Brain microvascular endothelial cell (primary cell): ENCODE measurements around the gene RGS5.

ENCODE experiments used
- DNase-seq: peaks from one replicate; pipeline ENCODE4 v3.0.0-alpha.2; 2020
- H3K27ac ChIP-seq: fragments of 250-450 bp; sonication (Bioruptor Pico); 2 replicates; pipeline ENCODE4 v1.5.1; 2020; ENCODE audit warnings: mild to moderate bottlenecking, moderate library complexity
- H3K27me3 ChIP-seq: fragments of 250-450 bp; sonication (Bioruptor Pico); replicated peaks from 2 replicates; pipeline ENCODE4 v1.5.1; 2020; ENCODE audit warnings: mild to moderate bottlenecking
- H3K36me3 ChIP-seq: fragments of 250-450 bp; sonication (Bioruptor Pico); replicated peaks from 2 replicates; pipeline ENCODE4 v1.5.1; 2020; ENCODE audit warnings: mild to moderate bottlenecking
- H3K4me3 ChIP-seq: 2 replicates; pipeline ENCODE4 v1.5.1; 2011; ENCODE audit warnings: low read depth, mild to moderate bottlenecking, control low read depth, low read length, moderate library complexity
- CTCF ChIP-seq: IDR thresholded peaks from 2 replicates; pipeline ENCODE4 v1.5.1; 2011; ENCODE audit warnings: low read depth, mild to moderate bottlenecking, moderate library complexity, low read length, control low read depth, inconsistent platforms; ENCODE audit errors: missing control alignments
- in situ Hi-C: cut with HindIII; loops from 2 replicates; pipeline ENCODE4 v1.10.0; 2017; ENCODE audit warnings: low sequenced_read_pairs, low pct_ligation_motif_present

The RGS5 gene

DNA sequence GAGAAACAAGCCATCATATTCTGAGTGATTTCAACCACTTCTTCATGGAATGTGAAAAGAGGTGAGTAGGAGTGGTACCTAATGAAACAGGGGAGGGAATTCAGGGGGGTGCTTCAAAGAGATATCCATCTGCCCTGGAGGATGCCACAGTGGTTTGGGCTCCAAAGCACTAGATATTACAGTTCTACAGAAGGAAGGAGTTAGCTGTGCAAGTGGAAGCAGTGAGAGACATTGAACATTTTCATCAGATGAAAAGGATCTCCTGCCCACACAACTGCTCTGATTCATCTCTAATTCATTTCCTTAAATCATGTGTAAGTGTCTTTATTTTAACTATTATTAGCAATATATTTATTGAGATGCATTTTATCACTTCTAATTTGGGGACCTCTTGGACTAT is 2.8 kb upstream of the RGS5 start:
- in situ Hi-C loops = no loop called here
- peak; percentile 14 for DNase-seq
- TF ChIP-seq CTCF = no peak
- Histone ChIP-seq H3K27ac (no peak overlapping the region), H3K36me3 (no peaks in the 10 kb centered on the region), H3K27me3 (no peaks in the 10 kb centered on the region), H3K4me3 (no peak overlapping the region)

GRCh38 chr1:163203561-163203960 is 845 bp upstream of the RGS5 start:
- Histone ChIP-seq H3K27ac (no peak overlapping the region), H3K36me3 (no peaks in the 10 kb centered on the region), H3K4me3 (no peak overlapping the region), H3K27me3 (no peaks in the 10 kb centered on the region)
- in situ Hi-C loops = no loop called here
- no peak for TF ChIP-seq CTCF
- DNase-seq = no peak

- no peak for TF ChIP-seq CTCF
- no peak overlapping the region for H3K27ac ChIP-seq
- H3K36me3 ChIP-seq = no peaks in the 10 kb centered on the region
- no peaks in the 10 kb centered on the region for H3K27me3 ChIP-seq
- in situ Hi-C loops = no loop called here
- no peak for DNase-seq
- no peak overlapping the region for H3K4me3 ChIP-seq
Observed at GRCh38 chr1:163201906-163202305, 810 bp downstream of the RGS5 start.

GRCh38 chr1:163197022-163197421 is 5.7 kb downstream of the RGS5 start:
- Histone ChIP-seq H3K27me3 (no peaks in the 10 kb centered on the region), H3K4me3 (no peak overlapping the region), H3K27ac (no peak overlapping the region), H3K36me3 (no peaks in the 10 kb centered on the region)
- no peak for DNase-seq
- TF ChIP-seq CTCF = no peak
- in situ Hi-C loops = loop anchor here (25.0 kb wide), 1 partner anchor 360 kb away; no protein-coding TSS in a partner anchor

- H3K27me3 ChIP-seq = no peaks in the 10 kb centered on the region
- no peak for TF ChIP-seq CTCF
- no peaks in the 10 kb centered on the region for H3K36me3 ChIP-seq
- H3K4me3 ChIP-seq = no peak overlapping the region
- no peak overlapping the region for H3K27ac ChIP-seq
- no peak for DNase-seq
- in situ Hi-C loops = loop anchor here (25.0 kb wide), 1 partner anchor 359 kb away; no protein-coding TSS in a partner anchor
Observed at GRCh38 chr1:163196449-163196787, 6.3 kb downstream of the RGS5 start.

DNA sequence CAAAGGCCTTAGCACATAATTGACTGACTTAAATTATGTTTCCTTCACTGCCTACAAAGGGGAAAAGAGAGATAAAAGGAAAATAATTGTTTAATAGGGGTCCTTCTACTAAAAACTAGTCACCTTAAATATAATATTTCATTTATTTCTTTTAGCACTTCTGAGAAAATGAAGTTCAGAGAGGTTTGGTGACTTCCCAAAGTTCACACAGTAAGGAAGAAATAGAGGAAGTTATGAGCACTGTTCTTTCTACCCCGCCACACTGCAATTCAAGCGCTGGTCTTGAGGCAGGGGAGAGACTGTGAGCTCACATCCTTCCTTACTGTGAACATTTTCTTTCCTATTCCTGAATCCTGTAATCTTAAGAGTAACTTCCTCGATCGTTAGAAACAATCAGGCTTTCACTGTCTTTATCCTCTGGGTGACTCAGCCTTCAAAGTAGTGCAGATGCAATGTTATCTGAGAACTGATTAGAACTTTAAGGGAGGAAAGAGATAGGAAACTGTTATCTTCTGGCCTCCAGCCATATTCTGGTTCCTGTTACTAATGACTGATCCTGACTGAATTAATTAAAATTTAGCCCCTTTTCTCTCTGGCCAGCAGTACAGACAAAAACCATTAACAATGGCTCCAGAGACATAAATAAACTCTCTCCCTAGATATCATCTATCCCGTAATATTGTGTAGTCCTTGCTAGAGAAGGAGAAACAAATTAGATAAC is 6.8 kb downstream of the RGS5 start:
- no peak for TF ChIP-seq CTCF
- Histone ChIP-seq H3K36me3 (no peaks in the 10 kb centered on the region), H3K4me3 (no peak overlapping the region), H3K27ac (peak overlapping the region; percentile 12), H3K27me3 (no peaks in the 10 kb centered on the region)
- DNase-seq = peak; percentile 64
- in situ Hi-C loops = loop anchor here (25.0 kb wide), 1 partner anchor 359 kb away; no protein-coding TSS in a partner anchor
